Peyer's patch (tissue), 4 donors: ENCODE results near the gene SLFN12L.

ENCODE experiments used
- CTCF ChIP-seq, 6 experiments: fragments of 450-650 bp in 4 of 6; fragments of 200-600 bp in 2 of 6; sonication (generic) in 1 of 6; IDR thresholded peaks; one replicate each; pipeline ENCODE4 v1.5.1; 2017 to 2019; ENCODE audit warnings: antibody characterized with exemption in 6 of 6, mild to moderate bottlenecking in 3 of 6, moderate library complexity in 1 of 6
- POLR2A ChIP-seq, 2 donors: fragments of 450-650 bp; IDR thresholded peaks; one replicate each; pipeline ENCODE4 v1.5.1; 2017; ENCODE audit warnings: antibody characterized with exemption in 2 of 2, mild to moderate bottlenecking in 2 of 2, moderate library complexity in 2 of 2

- TF ChIP-seq CTCF (IDR thresholded peaks at IDR 0.05) (no peak), POLR2A (IDR thresholded peaks at IDR 0.05) (no peak)
Observed at GRCh38 chr17:35447499-35447898, 90.0 kb downstream of the SLFN12L start.
